ENCODE results near the gene TMEM72. TPM values are rescaled to one million over a fixed set of nuclear protein-coding genes. Genes with fewer than 3 reads are reported as not detected.

The TMEM72 gene
- total RNA-seq, 1 experiment from 2014 or later: not detected

- H3K9me3 ChIP-seq (ENCODE audit: control insufficient read depth, low read depth, low read length): no peaks in the 10 kb centered on the region
- H3K9me3 Mint-ChIP-seq: no peaks in the 10 kb centered on the region; a peak in 1 of 5 replicates
- DNase-seq: peak; percentile 15
- no peak overlapping the region for H2BK120ac ChIP-seq (ENCODE audit: low read depth, low read length, poor library complexity, severe bottlenecking)
- H2BK20ac ChIP-seq (ENCODE audit: low read depth, low read length, poor library complexity, severe bottlenecking): no peak overlapping the region
- no peak overlapping the region for H4K91ac ChIP-seq (ENCODE audit: insufficient read length, low read depth, low read length)
- peaks cover 0 to 2% (median 0%) of the 10 kb centered on the region in 3 experiments; a peak in 2 of 7 replicates for H3K36me3 Mint-ChIP-seq (ENCODE audit: insufficient read depth in 1 of 3, low read depth in 3 of 3)
- no CpG with 5 or more reads among the region's 11 CpGs for WGBS (ENCODE audit: extremely low coverage, insufficient read length, low lambda C conversion rate)
- no peak overlapping the region for H3K56ac ChIP-seq (ENCODE audit: insufficient read length, low read depth, low read length)
- no peak overlapping the region for H2AK5ac ChIP-seq (ENCODE audit: insufficient read length, low read length)
- H3K4me1 Mint-ChIP-seq: peaks cover 75 to 77% of the 10 kb centered on the region in 2 experiments
- H2BK12ac ChIP-seq (ENCODE audit: insufficient read length, low read depth, low read length): no peak overlapping the region
- no peak overlapping the region for H4K5ac ChIP-seq (ENCODE audit: insufficient read length, low read depth, low read length)
- H2BK15ac ChIP-seq (ENCODE audit: low read depth, low read length): no peak overlapping the region
- H4K8ac ChIP-seq (replicated peaks; ENCODE audit: insufficient read length, low read depth, low read length): no peak overlapping the region
- TF ChIP-seq, protein P1, sequence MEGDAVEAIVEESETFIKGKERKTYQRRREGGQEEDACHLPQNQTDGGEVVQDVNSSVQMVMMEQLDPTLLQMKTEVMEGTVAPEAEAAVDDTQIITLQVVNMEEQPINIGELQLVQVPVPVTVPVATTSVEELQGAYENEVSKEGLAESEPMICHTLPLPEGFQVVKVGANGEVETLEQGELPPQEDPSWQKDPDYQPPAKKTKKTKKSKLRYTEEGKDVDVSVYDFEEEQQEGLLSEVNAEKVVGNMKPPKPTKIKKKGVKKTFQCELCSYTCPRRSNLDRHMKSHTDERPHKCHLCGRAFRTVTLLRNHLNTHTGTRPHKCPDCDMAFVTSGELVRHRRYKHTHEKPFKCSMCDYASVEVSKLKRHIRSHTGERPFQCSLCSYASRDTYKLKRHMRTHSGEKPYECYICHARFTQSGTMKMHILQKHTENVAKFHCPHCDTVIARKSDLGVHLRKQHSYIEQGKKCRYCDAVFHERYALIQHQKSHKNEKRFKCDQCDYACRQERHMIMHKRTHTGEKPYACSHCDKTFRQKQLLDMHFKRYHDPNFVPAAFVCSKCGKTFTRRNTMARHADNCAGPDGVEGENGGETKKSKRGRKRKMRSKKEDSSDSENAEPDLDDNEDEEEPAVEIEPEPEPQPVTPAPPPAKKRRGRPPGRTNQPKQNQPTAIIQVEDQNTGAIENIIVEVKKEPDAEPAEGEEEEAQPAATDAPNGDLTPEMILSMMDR (conservative IDR thresholded peaks at IDR 0.05): no peak
- no peak overlapping the region for H3K27ac ChIP-seq (ENCODE audit: insufficient read length, low read depth, low read length)
- H3K18ac ChIP-seq (ENCODE audit: insufficient read length, low read depth, low read length): no peak overlapping the region
- peaks cover 11% of the 10 kb centered on the region for H3K23me2 ChIP-seq (ENCODE audit: insufficient read length, low read depth, low read length, poor library complexity, severe bottlenecking)
- H3K79me2 ChIP-seq (ENCODE audit: insufficient read depth, low read length): no peaks in the 10 kb centered on the region
- H3K4me2 ChIP-seq (ENCODE audit: insufficient read depth, insufficient read length, low read length): no peak overlapping the region
- H3K27me3 ChIP-seq (ENCODE audit: insufficient read depth, low read length): no peaks in the 10 kb centered on the region
- peaks cover 13% of the 10 kb centered on the region for H3K27me3 Mint-ChIP-seq (ENCODE audit: low read depth)
- no peak overlapping the region; the same call in 1 of the 2 replicates for H3K14ac ChIP-seq (ENCODE audit: insufficient read depth, low read length)
- no peak overlapping the region for H3K4ac ChIP-seq (ENCODE audit: low read depth, low read length)
- H3K27ac Mint-ChIP-seq: no peak overlapping the region
- H2AFZ ChIP-seq (ENCODE audit: low read length): no peak overlapping the region
- no peaks in the 10 kb centered on the region for H4K20me1 ChIP-seq (ENCODE audit: control insufficient read depth, insufficient read depth, insufficient read length)
- no peak overlapping the region for H2BK5ac ChIP-seq (ENCODE audit: insufficient read length, low read length)
- no peak overlapping the region for H3K4me3 Mint-ChIP-seq
- no peak overlapping the region for H3K23ac ChIP-seq (ENCODE audit: insufficient read length, low read depth, low read length)
- H3K4me1 ChIP-seq (ENCODE audit: insufficient read depth, low read length): peaks cover 25% of the 10 kb centered on the region
- H3K79me1 ChIP-seq (ENCODE audit: insufficient read depth, low read depth, low read length, poor library complexity, severe bottlenecking): no peaks in the 10 kb centered on the region
- H3K9ac ChIP-seq (ENCODE audit: extremely low read depth, insufficient read length, low read length): no peak overlapping the region
- no peak overlapping the region for H3T11ph ChIP-seq (ENCODE audit: low read length)
Measured at GRCh38 chr10:44961931-44962750, 51.0 kb downstream of the TMEM72 start.

Data from H9 (cell line).